Raji (cell line): Measurements from ENCODE around the gene WWOX.

Source experiments
- POLR2A ChIP-seq: IDR thresholded peaks from 2 replicates; pipeline ENCODE4 v1.6.1; 2011; ENCODE audit warnings: low read depth, low read length, control low read depth; ENCODE audit not compliant: insufficient read depth

WWOX gene

GRCh38 chr16:78755751-78756661, 656.6 kb downstream of the WWOX start:
- no peak for TF ChIP-seq POLR2A

- TF ChIP-seq POLR2A, result no peak
These were observed 660.1 kb downstream of the WWOX start for GRCh38 chr16:78759596-78759995.

DNA sequence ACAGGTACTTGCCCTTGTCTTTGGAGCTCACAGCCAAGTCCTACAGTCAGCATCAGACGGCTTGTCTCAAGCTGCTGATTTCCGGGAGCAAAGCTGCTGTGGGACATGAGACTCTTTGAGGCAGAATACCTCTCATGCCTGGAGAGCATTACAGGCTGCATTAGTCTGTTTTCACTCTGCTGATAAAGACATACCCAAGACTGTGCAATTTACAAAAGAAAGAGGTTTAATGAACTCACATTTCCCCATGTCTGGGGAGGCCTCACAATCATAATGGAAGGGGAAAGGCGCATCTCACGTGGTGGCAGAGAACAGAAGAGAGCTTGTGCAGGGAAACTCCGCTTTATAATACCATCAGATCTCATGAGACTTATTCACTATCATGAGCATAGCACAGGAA, 661.2 kb downstream of the WWOX start:
- no peak for TF ChIP-seq POLR2A

- no peak for TF ChIP-seq POLR2A
These were observed 662.0 kb downstream of the WWOX start for GRCh38 chr16:78761427-78761826.

- TF ChIP-seq POLR2A, result no peak
These were observed 662.8 kb downstream of the WWOX start for GRCh38 chr16:78762222-78762621.

GRCh38 chr16:78763821-78764440, 664.5 kb downstream of the WWOX start:
- no peak for TF ChIP-seq POLR2A

DNA sequence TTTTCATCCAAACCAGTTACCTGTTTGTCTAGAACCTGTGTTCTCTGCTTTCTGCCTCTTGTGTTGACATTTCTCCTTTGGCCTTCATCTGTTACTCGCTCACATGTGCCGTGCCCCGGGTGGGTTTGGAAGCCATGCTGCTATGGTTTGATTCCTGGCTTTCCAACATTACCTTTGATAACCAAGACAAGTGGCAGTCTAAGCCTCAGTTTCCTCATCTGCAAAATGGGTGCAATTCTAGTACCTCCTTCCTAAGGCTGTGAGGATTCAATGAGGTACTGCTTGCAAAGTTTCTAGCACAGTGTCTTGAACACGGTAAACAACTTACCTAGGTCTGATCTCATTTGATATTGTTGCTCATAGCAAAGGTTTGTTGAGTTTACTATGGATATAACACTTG, 665.0 kb downstream of the WWOX start:
- TF ChIP-seq POLR2A, result no peak

GRCh38 chr16:78768226-78768625, 668.8 kb downstream of the WWOX start:
- no peak for TF ChIP-seq POLR2A

- TF ChIP-seq POLR2A, result no peak
These were observed 669.3 kb downstream of the WWOX start for GRCh38 chr16:78768718-78769117.

DNA sequence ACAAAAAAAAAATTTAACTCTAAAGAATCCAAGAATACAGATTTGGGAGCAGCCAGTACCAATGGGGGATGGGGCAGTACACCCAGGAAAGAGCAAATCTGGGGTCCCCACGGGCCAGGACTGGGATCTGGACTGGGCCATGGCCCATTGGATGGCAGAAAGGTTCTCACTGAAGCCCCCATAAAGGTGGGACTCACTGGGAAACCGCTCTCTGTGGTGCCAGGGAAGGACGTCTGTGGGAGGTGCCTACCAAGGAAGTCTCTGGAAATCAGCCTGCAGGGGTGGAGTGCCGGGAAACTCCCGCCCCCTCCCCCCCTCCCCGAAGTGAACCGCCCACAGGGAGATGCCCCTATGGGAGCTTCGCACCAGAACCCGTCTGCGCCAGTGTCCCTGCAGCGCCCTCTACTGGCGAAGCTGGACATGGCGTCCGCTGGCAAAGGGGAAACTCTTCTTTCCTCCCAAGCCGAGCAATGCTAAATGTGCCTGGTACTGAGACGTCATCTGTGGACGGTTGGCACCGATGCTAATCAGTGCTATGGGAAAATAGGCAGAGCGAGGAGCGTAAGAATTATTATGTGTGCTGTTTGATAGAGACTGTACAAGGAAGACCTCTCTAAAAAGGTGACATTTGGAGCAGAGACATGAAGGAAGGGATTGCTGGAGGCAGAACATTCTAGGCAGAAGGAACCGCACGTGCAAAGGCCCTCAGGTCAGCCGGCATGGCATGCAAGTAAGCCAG, 671.1 kb downstream of the WWOX start:
- no peak for TF ChIP-seq POLR2A

DNA sequence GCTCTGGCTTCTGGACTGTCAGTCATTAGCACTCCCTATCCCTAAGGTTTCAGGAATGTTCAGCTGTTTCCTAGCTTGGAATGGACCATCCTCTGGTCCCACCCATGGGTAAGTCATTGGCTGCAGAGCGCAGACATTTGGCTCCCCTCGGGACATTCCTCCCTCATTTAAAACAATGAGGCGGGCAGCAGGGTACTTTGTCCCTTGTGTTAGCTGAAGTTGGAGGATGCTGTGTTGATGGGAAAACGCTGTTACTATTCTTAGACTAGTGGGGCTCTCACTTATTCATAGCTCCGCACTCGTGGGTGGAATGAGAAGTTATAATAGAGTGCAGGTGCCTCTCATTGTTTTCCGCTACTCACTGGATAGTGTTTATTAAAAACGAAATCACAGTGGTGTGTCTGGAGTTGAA, 673.8 kb downstream of the WWOX start:
- TF ChIP-seq POLR2A, result no peak

GRCh38 chr16:78773706-78774105, 674.3 kb downstream of the WWOX start:
- no peak for TF ChIP-seq POLR2A

GRCh38 chr16:78775161-78775561, 675.7 kb downstream of the WWOX start:
- TF ChIP-seq POLR2A, result no peak

DNA sequence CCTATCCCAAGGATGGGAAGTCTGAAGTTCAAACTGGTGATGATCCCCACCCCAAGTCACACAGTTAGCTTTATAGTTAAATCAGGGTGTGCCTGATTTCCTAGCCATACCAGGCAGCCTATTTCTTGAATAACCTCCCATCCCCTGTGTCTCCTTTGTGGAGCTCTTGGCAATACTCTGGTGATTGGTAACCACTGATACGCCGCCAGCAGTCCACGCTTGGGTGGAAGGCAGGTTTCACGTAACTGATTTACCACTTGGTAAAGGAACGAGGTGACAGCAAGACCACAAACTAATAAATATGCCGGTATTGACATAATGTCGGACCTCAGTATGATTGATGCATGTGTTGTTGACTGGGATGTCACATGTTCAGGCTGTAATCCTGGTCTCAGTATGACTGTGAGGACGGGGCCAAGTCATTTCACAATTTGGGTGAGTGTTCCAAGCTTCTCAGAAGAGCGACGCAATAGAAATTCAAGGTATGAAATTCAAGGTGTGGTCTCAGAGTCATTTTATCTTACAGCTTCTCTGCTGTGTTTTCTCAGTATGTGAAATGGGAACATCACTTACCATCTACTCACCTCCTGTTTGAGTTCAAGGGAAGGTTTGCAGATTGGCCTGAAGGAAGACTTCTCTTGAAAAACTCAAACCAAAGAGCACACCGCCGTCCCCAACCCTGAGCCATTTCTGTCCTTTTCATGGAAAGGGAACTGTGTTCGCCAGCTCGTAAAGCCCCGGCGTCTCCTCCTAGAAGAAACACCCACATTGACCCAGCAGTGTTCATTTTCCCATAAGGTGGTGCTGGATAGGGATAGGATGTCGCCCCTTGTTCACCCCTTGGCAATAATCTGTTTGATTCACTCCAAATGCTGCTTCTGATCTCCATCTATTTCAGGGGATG, 678.9 kb downstream of the WWOX start:
- TF ChIP-seq POLR2A, result no peak

GRCh38 chr16:78780808-78781207, 681.4 kb downstream of the WWOX start:
- TF ChIP-seq POLR2A, result no peak

DNA sequence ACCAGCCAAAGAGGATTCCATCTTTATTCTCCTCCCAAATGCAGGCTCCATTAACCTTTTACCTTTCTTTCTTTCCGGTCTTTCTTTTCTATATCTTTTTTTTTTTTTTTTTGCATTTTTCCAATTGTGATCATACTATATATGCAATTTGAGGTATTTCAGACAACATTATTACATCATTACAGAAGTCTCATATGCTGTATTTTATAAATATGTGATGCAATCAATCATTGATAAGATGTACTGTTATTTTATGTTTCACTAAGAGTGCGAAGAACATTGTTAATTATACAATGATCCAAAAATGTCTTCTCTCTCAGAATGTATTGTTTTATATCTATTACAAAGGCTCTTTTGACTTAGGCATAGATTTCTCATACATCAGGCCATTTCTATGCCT, 683.1 kb downstream of the WWOX start:
- no peak for TF ChIP-seq POLR2A
